ENCODE data around the gene FAM9C. TPM values are rescaled to one million over a fixed set of nuclear protein-coding genes. Genes with fewer than 3 reads are reported as not detected.

Gene FAM9C
- total and polyA plus RNA-seq, 9 of the 15 experiments (the other 6 are each of a cell fraction or from before 2014, with no cell fraction given) = not detected

- TF ChIP-seq CREB1 (IDR thresholded peaks at IDR 0.05) = no peak
- no peak for TF ChIP-seq CREB1 (CRISPR knock-in tag; IDR thresholded peaks at IDR 0.05)
- no peak for TF ChIP-seq PHF21A (IDR thresholded peaks at IDR 0.05; ENCODE audit: borderline replicate concordance, low read depth)
- TF ChIP-seq SMAD4 (CRISPR knock-in tag; conservative IDR thresholded peaks at IDR 0.05) = no peak
- TF ChIP-seq DACH1 (IDR thresholded peaks at IDR 0.05; ENCODE audit: partially characterized antibody) = no peak
- no peak for TF ChIP-seq ZNF140 (CRISPR knock-in tag; IDR thresholded peaks at IDR 0.05)
- no peak for TF ChIP-seq ZNF316 (IDR thresholded peaks at IDR 0.05)
- TF ChIP-seq CAMTA2 (CRISPR knock-in tag; conservative IDR thresholded peaks at IDR 0.05) = no peak
Observed at GRCh38 chrX:13009844-13010243, 34.6 kb downstream of the FAM9C start (continued).

GRCh38 chrX:13009273-13009672 lies 35.1 kb downstream of the FAM9C start:
- Histone ChIP-seq H4K20me1 (replicated peaks; ENCODE audit: control insufficient read depth, insufficient read depth, low read length) (no peaks in the 10 kb centered on the region), H3K9me1 (ENCODE audit: control insufficient read depth, insufficient read depth, low read length) (no peaks in the 10 kb centered on the region), H3K36me3 (ENCODE audit: control insufficient read depth, insufficient read depth, low read length) (no peaks in the 10 kb centered on the region), H3K4me2 (ENCODE audit: insufficient read depth, low read length) (no peak overlapping the region), H3K9ac (ENCODE audit: insufficient read depth in 1 of 2, low read depth in 2 of 2, low read length in 2 of 2) (no peak overlapping the region), H3K9me3 (replicated peaks; ENCODE audit: control insufficient read depth, insufficient read depth, low read depth, low read length) (no peaks in the 10 kb centered on the region), H3K27me3 (ENCODE audit: control insufficient read depth in 2 of 2, insufficient read depth in 2 of 2, low read length in 2 of 2) (no peaks in the 10 kb centered on the region), H3K27ac (ENCODE audit: extremely low read depth, low read depth, low read length) (no peak overlapping the region), H3K4me1 (replicated peaks in 1 of 2; ENCODE audit: control insufficient read depth in 2 of 2, insufficient read depth in 2 of 2, low read length in 2 of 2) (peaks cover 0 to 10% of the 10 kb centered on the region in 2 experiments; a peak in 3 of 5 replicates), H3K79me2 (ENCODE audit: control insufficient read depth, insufficient read depth, low read length) (no peaks in the 10 kb centered on the region), H3K4me3 (no peak overlapping the region), H2AFZ (ENCODE audit: low read depth, low read length) (no peak overlapping the region)
- BruUV-seq (replicated peaks) = no TSS peak
- POLR2A ChIA-PET = no interaction called here
- 8% methylated on average over 2 of the region's 3 CpGs for WGBS (ENCODE audit: insufficient coverage, low coverage, missing lambda C conversion rate)
- DNase-seq (ENCODE audit: extremely low read depth in 1 of 4, low spot score in 3 of 4) (no peak), FAIRE-seq (no peak), ATAC-seq (no peak)
- CTCF ChIA-PET (ENCODE audit: low intra/inter-chr PET ratio) = no interaction called here
- intact Hi-C loops (cut with micrococcal nuclease) = no loop called here
- in situ Hi-C loops (cut with MboI) = no loop called here
- TF ChIP-seq SMARCA4 (IDR thresholded peaks at IDR 0.05) (no peak), MECOM (CRISPR knock-in tag; IDR thresholded peaks at IDR 0.05) (no peak), IRF9 (tag; IDR thresholded peaks at IDR 0.05) (no peak), SMC3 (conservative IDR thresholded peaks at IDR 0.05; ENCODE audit: insufficient read depth, low read depth, low read length) (no peak), KHSRP (IDR thresholded peaks at IDR 0.05) (no peak), RHOXF2B (CRISPR knock-in tag; conservative IDR thresholded peaks at IDR 0.05) (no peak)
